ENCODE data around the gene BEND5.

The BEND5 gene

GRCh38 chr1:48792961-48793360 is 16.3 kb upstream of the BEND5 start:
- Histone ChIP-seq H3K4me1 (ENCODE audit: control insufficient read depth, insufficient read depth, low read length) (peaks cover 4% of the 10 kb centered on the region), H3K9ac (ENCODE audit: low read length in 2 of 2) (no peak overlapping the region), H3K27ac (ENCODE audit: low read length) (no peak overlapping the region), H3K27me3 (ENCODE audit: control insufficient read depth in 1 of 2, insufficient read depth in 2 of 2, low read length in 2 of 2) (no peaks in the 10 kb centered on the region), H3K36me3 (ENCODE audit: control insufficient read depth in 2 of 2, insufficient read depth in 2 of 2, low read length in 2 of 2) (no peaks in the 10 kb centered on the region), H3K9me3 (ENCODE audit: control insufficient read depth in 2 of 2, low read length in 2 of 2) (no peaks in the 10 kb centered on the region), H3K4me3 (ENCODE audit: low read length in 2 of 2) (no peak overlapping the region)

DNA sequence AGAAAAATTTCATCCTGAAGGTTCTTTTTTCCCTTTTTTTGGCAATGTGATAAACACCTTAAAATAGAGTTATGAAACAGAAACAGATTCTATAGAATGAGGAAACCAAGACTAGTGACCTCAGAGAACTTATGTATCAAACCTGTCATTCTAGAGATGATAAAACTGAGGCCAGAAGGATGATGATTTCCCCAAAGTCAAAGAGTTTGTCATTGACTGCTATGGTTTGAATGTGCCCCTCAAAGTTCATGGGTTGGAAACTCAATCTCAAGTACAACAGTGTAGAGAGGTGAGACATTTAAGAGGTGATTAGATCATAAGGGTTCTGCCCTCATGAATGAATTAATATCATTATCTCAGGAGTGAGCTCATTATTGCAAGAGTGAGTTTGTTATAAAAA is 13.7 kb upstream of the BEND5 start:
- H3K36me3 ChIP-seq (ENCODE audit: control insufficient read depth in 2 of 2, insufficient read depth in 2 of 2, low read length in 2 of 2) = no peaks in the 10 kb centered on the region
- H3K27ac ChIP-seq (ENCODE audit: low read length) = peak overlapping the region; percentile 84
- H3K9ac ChIP-seq (ENCODE audit: low read length in 2 of 2) = no peak overlapping the region
- H3K27me3 ChIP-seq (ENCODE audit: control insufficient read depth in 1 of 2, insufficient read depth in 2 of 2, low read length in 2 of 2) = no peaks in the 10 kb centered on the region
- peaks cover 4% of the 10 kb centered on the region for H3K4me1 ChIP-seq (ENCODE audit: control insufficient read depth, insufficient read depth, low read length)
- H3K4me3 ChIP-seq (ENCODE audit: low read length in 2 of 2) = no peak overlapping the region
- no peaks in the 10 kb centered on the region for H3K9me3 ChIP-seq (ENCODE audit: control insufficient read depth in 2 of 2, low read length in 2 of 2)

DNA sequence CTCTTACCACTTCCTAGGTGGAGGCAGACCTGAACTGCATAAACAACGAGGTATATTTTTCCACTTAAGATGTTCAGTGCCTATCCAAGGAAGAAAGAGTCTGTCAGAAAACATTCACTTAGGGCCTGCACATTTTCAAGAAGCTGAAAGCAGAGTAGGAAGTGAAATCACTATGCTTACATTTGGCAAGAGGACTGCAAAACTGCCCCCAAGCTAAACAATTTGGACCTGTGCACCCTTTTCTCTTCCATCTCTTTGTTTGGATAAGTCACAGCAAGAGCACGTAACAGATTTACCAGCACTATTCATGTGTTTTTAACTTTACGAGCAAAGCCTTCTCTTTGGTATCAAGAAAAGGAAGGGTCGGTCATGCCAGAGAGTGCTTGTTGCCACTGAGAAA is 13.2 kb upstream of the BEND5 start:
- Histone ChIP-seq H3K27ac (ENCODE audit: low read length) (peak overlapping the region; percentile 84), H3K9me3 (ENCODE audit: control insufficient read depth in 2 of 2, low read length in 2 of 2) (no peaks in the 10 kb centered on the region), H3K4me1 (ENCODE audit: control insufficient read depth, insufficient read depth, low read length) (peaks cover 4% of the 10 kb centered on the region), H3K9ac (ENCODE audit: low read length in 2 of 2) (peak overlapping the region in 1 of 2 donors; percentile 14), H3K27me3 (ENCODE audit: control insufficient read depth in 1 of 2, insufficient read depth in 2 of 2, low read length in 2 of 2) (no peaks in the 10 kb centered on the region), H3K4me3 (ENCODE audit: low read length in 2 of 2) (no peak overlapping the region), H3K36me3 (ENCODE audit: control insufficient read depth in 2 of 2, insufficient read depth in 2 of 2, low read length in 2 of 2) (no peaks in the 10 kb centered on the region)

- Histone ChIP-seq H3K27ac (ENCODE audit: low read length) (no peak overlapping the region), H3K9ac (ENCODE audit: low read length in 2 of 2) (no peak overlapping the region), H3K9me3 (ENCODE audit: control insufficient read depth in 2 of 2, low read length in 2 of 2) (no peaks in the 10 kb centered on the region), H3K36me3 (ENCODE audit: control insufficient read depth in 2 of 2, insufficient read depth in 2 of 2, low read length in 2 of 2) (no peaks in the 10 kb centered on the region), H3K4me3 (ENCODE audit: low read length in 2 of 2) (no peak overlapping the region), H3K27me3 (ENCODE audit: control insufficient read depth in 1 of 2, insufficient read depth in 2 of 2, low read length in 2 of 2) (no peaks in the 10 kb centered on the region), H3K4me1 (ENCODE audit: control insufficient read depth, insufficient read depth, low read length) (peaks cover 2% of the 10 kb centered on the region)
Observed at GRCh38 chr1:48785869-48786268, 9.2 kb upstream of the BEND5 start.

DNA sequence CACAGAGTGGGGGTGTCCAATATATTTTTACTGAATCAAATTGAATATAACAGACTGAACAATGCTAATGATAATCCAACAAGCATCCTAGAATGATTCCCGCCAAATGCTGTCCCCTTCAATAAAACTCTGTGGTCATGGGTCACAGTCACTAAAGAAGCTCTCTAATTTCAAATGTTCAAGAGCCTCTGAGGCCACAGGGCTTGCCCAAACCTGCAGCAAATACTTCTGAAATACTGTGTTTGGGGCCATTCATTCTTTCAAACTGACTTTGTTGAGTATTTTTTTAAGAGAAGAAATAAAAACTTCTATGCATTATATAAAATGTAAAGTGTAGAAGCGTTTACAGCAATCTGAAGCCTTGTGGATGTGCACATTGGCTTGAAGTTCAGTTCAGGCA is 7.6 kb upstream of the BEND5 start:
- Histone ChIP-seq H3K4me3 (ENCODE audit: low read length in 2 of 2) (no peak overlapping the region), H3K9ac (ENCODE audit: low read length in 2 of 2) (no peak overlapping the region), H3K9me3 (ENCODE audit: control insufficient read depth in 2 of 2, low read length in 2 of 2) (no peaks in the 10 kb centered on the region), H3K27me3 (ENCODE audit: control insufficient read depth in 1 of 2, insufficient read depth in 2 of 2, low read length in 2 of 2) (no peaks in the 10 kb centered on the region), H3K4me1 (ENCODE audit: control insufficient read depth, insufficient read depth, low read length) (no peaks in the 10 kb centered on the region), H3K27ac (ENCODE audit: low read length) (no peak overlapping the region), H3K36me3 (ENCODE audit: control insufficient read depth in 2 of 2, insufficient read depth in 2 of 2, low read length in 2 of 2) (no peaks in the 10 kb centered on the region)

DNA sequence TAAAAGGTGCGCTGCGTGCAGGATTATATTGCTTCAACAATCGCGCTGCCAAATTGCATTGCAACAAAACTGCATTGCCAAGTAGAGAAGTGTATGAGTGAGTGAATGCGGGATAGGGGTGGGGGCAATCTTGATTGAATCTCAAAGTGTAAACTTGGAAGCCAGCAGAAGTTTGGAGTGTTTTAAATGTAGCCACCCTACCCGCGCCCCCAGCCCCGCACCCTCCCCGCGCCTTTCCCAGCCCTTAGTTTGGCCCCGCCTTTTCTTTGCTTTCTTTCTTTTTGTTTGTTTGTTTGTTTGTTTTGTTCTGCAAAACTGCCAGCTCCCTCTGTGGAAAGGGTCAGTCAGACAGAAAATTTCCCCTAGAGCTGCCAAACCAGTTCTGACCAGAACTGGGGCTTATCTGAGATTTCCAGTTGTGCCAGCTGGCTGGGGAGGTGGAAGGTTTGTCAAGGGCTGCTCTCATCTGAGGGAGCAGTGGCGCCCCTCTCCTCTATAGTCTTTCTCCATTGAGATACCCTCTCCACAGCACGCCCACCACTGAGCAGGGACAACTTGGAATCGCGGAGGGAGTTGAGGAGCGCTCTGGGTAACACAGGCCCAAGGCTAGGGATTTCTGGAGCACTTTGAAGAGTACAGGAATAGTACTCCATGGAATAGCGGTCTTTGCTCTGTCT is 666 bp upstream of the BEND5 start:
- H3K4me3 ChIP-seq (ENCODE audit: low read length in 2 of 2) = peak overlapping the region; percentile 83 to 93
- no peaks in the 10 kb centered on the region for H3K27me3 ChIP-seq (ENCODE audit: control insufficient read depth in 1 of 2, insufficient read depth in 2 of 2, low read length in 2 of 2)
- H3K36me3 ChIP-seq (ENCODE audit: control insufficient read depth in 2 of 2, insufficient read depth in 2 of 2, low read length in 2 of 2) = peaks cover 0 to 2% of the 10 kb centered on the region in 2 donors
- H3K9ac ChIP-seq (ENCODE audit: low read length in 2 of 2) = peak overlapping the region; percentile 69 to 89
- H3K27ac ChIP-seq (ENCODE audit: low read length) = peak overlapping the region; percentile 71
- H3K9me3 ChIP-seq (ENCODE audit: control insufficient read depth in 2 of 2, low read length in 2 of 2) = no peaks in the 10 kb centered on the region
- H3K4me1 ChIP-seq (ENCODE audit: control insufficient read depth, insufficient read depth, low read length) = peaks cover 29% of the 10 kb centered on the region

DNA sequence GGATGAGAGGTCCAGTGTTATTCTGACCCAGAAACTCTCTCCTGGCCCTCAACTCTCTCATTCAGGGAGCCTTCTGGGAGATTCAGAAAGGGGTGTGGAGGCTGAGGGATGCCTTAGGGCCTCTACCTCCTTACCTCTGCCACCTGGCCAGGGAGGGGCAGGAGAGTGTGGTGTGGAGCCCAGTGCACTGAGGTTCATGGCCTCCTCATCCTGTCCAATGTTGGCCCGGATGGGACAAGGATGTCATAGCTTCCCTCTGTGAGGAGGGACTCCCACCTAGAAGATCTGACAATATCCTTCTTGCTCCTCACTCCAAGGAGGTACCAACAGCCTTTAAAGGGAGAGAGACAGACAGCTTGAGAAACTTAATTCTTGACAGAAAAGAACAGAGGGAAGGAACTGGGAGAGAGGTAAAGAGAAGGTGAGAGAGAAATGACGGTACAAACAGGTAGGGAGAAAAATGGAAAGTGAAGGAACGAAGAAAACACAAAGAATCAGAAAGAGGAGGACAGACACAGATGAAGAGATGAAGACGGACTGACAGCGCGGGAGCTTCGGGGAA is 779 bp downstream of the BEND5 start:
- Histone ChIP-seq H3K36me3 (ENCODE audit: control insufficient read depth in 2 of 2, insufficient read depth in 2 of 2, low read length in 2 of 2) (peaks cover 0 to 2% of the 10 kb centered on the region in 2 donors), H3K27ac (ENCODE audit: low read length) (peak overlapping the region; percentile 71), H3K4me1 (ENCODE audit: control insufficient read depth, insufficient read depth, low read length) (peaks cover 42% of the 10 kb centered on the region), H3K9ac (ENCODE audit: low read length in 2 of 2) (peak overlapping the region; percentile 81 to 89), H3K9me3 (ENCODE audit: control insufficient read depth in 2 of 2, low read length in 2 of 2) (no peaks in the 10 kb centered on the region), H3K4me3 (ENCODE audit: low read length in 2 of 2) (peak overlapping the region; percentile 58 to 83), H3K27me3 (ENCODE audit: control insufficient read depth in 1 of 2, insufficient read depth in 2 of 2, low read length in 2 of 2) (no peaks in the 10 kb centered on the region)

GRCh38 chr1:48773133-48773532 is 3.6 kb downstream of the BEND5 start:
- no peak overlapping the region for H3K27ac ChIP-seq (ENCODE audit: low read length)
- H3K27me3 ChIP-seq (ENCODE audit: control insufficient read depth in 1 of 2, insufficient read depth in 2 of 2, low read length in 2 of 2) = no peaks in the 10 kb centered on the region
- no peaks in the 10 kb centered on the region for H3K9me3 ChIP-seq (ENCODE audit: control insufficient read depth in 2 of 2, low read length in 2 of 2)

DNA sequence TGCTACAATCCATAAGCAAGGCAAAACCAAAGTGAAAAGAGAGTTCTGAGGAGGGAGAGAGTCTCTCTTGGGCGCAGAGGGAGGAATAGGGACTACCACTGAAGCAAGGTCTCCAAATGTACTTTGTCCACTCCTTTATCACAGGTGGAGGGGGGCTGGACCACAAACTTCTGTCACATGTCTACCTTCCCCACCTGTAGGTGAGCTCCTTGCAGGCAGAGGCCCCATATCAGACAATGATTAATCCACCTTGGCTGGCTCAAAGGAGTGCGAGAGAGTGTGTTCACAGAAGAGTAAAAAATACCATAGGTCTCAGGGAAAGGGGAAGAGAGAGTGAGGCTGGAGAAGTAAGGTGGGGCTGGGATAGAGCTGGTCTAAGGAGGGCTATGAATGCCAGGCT is 4.5 kb downstream of the BEND5 start:
- Histone ChIP-seq H3K27ac (ENCODE audit: low read length) (no peak overlapping the region), H3K4me3 (ENCODE audit: low read length in 2 of 2) (no peak overlapping the region), H3K9ac (ENCODE audit: low read length in 2 of 2) (no peak overlapping the region), H3K9me3 (ENCODE audit: control insufficient read depth in 2 of 2, low read length in 2 of 2) (no peaks in the 10 kb centered on the region), H3K4me1 (ENCODE audit: control insufficient read depth, insufficient read depth, low read length) (peaks cover 38% of the 10 kb centered on the region), H3K36me3 (ENCODE audit: control insufficient read depth in 2 of 2, insufficient read depth in 2 of 2, low read length in 2 of 2) (peaks cover 0 to 7% of the 10 kb centered on the region in 2 donors), H3K27me3 (ENCODE audit: control insufficient read depth in 1 of 2, insufficient read depth in 2 of 2, low read length in 2 of 2) (no peaks in the 10 kb centered on the region)

More at GRCh38 chr1:48773133-48773532, 3.6 kb downstream of the BEND5 start:
- Histone ChIP-seq H3K36me3 (ENCODE audit: control insufficient read depth in 2 of 2, insufficient read depth in 2 of 2, low read length in 2 of 2) (peaks cover 0 to 6% of the 10 kb centered on the region in 2 donors), H3K9ac (ENCODE audit: low read length in 2 of 2) (no peak overlapping the region), H3K4me3 (ENCODE audit: low read length in 2 of 2) (no peak overlapping the region), H3K4me1 (ENCODE audit: control insufficient read depth, insufficient read depth, low read length) (peaks cover 46% of the 10 kb centered on the region)

DNA sequence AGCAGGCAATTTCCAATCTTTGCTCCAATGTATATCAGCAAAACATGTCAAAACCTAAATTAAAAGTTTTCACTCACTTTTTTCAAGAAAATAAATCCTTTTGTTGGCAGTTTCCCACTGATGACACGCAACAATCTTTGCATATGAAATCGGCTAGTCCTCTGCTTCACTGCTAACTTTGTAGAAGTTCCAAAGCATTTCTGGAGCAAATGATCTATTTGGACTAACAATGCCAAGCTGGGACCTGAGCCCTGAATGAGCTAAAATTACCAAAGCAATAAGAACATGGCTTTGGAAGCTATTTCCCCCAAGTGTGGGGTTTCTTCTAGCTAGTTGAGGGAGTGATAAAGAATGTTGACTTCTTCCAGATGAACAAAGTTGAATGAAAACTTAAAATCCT is 5.1 kb downstream of the BEND5 start:
- no peaks in the 10 kb centered on the region for H3K9me3 ChIP-seq (ENCODE audit: control insufficient read depth in 2 of 2, low read length in 2 of 2)
- peaks cover 0 to 11% of the 10 kb centered on the region in 2 donors for H3K36me3 ChIP-seq (ENCODE audit: control insufficient read depth in 2 of 2, insufficient read depth in 2 of 2, low read length in 2 of 2)
- H3K27ac ChIP-seq (ENCODE audit: low read length) = no peak overlapping the region
- no peak overlapping the region for H3K9ac ChIP-seq (ENCODE audit: low read length in 2 of 2)
- H3K4me3 ChIP-seq (ENCODE audit: low read length in 2 of 2) = no peak overlapping the region
- no peaks in the 10 kb centered on the region for H3K27me3 ChIP-seq (ENCODE audit: control insufficient read depth in 1 of 2, insufficient read depth in 2 of 2, low read length in 2 of 2)
- peaks cover 38% of the 10 kb centered on the region for H3K4me1 ChIP-seq (ENCODE audit: control insufficient read depth, insufficient read depth, low read length)

- H3K27me3 ChIP-seq (ENCODE audit: control insufficient read depth in 1 of 2, insufficient read depth in 2 of 2, low read length in 2 of 2) = no peaks in the 10 kb centered on the region
- peaks cover 24% of the 10 kb centered on the region for H3K4me1 ChIP-seq (ENCODE audit: control insufficient read depth, insufficient read depth, low read length)
- H3K9me3 ChIP-seq (ENCODE audit: control insufficient read depth in 2 of 2, low read length in 2 of 2) = no peaks in the 10 kb centered on the region
- no peak overlapping the region for H3K9ac ChIP-seq (ENCODE audit: low read length in 2 of 2)
- H3K4me3 ChIP-seq (ENCODE audit: low read length in 2 of 2) = no peak overlapping the region
- H3K36me3 ChIP-seq (ENCODE audit: control insufficient read depth in 2 of 2, insufficient read depth in 2 of 2, low read length in 2 of 2) = peaks cover 0 to 16% of the 10 kb centered on the region in 2 donors
- no peak overlapping the region for H3K27ac ChIP-seq (ENCODE audit: low read length)
Observed at GRCh38 chr1:48767975-48768510, 8.6 kb downstream of the BEND5 start.
